ENCODE results near the gene ZNF236.

ZNF236 gene

GRCh38 chr18:76981396-76981968 is 159.1 kb downstream of the ZNF236 start:
- H3K9me3 ChIP-seq (ENCODE audit: low read length), result no peaks in the 10 kb centered on the region
- no peaks in the 10 kb centered on the region for H3K27me3 ChIP-seq (ENCODE audit: insufficient read depth, low read length)
- H3K4me3 ChIP-seq (ENCODE audit: low read length), result no peak overlapping the region
- H3K4me1 ChIP-seq (ENCODE audit: insufficient read depth, low read length), result peaks cover 5% of the 10 kb centered on the region
- no peaks in the 10 kb centered on the region for H3K36me3 ChIP-seq (ENCODE audit: insufficient read depth, low read length)
- H2AFZ ChIP-seq (ENCODE audit: low read depth, low read length), result no peak overlapping the region

- Histone ChIP-seq H3K4me3 (ENCODE audit: low read length) (no peak overlapping the region), H3K36me3 (ENCODE audit: insufficient read depth, low read length) (no peaks in the 10 kb centered on the region), H3K9me3 (ENCODE audit: low read length) (no peaks in the 10 kb centered on the region), H3K27me3 (ENCODE audit: insufficient read depth, low read length) (no peaks in the 10 kb centered on the region), H3K4me1 (ENCODE audit: insufficient read depth, low read length) (peaks cover 5% of the 10 kb centered on the region), H2AFZ (ENCODE audit: low read depth, low read length) (no peak overlapping the region)
Measured at GRCh38 chr18:76982038-76982437, 159.7 kb downstream of the ZNF236 start.

- no peak overlapping the region for H3K4me3 ChIP-seq (ENCODE audit: low read length)
- H2AFZ ChIP-seq (ENCODE audit: low read depth, low read length), result no peak overlapping the region
- H3K27me3 ChIP-seq (ENCODE audit: insufficient read depth, low read length), result no peaks in the 10 kb centered on the region
- H3K36me3 ChIP-seq (ENCODE audit: insufficient read depth, low read length), result no peaks in the 10 kb centered on the region
- H3K9me3 ChIP-seq (ENCODE audit: low read length), result no peaks in the 10 kb centered on the region
- H3K4me1 ChIP-seq (ENCODE audit: insufficient read depth, low read length), result peaks cover 5% of the 10 kb centered on the region
Measured at GRCh38 chr18:76982841-76983583, 160.7 kb downstream of the ZNF236 start.

DNA sequence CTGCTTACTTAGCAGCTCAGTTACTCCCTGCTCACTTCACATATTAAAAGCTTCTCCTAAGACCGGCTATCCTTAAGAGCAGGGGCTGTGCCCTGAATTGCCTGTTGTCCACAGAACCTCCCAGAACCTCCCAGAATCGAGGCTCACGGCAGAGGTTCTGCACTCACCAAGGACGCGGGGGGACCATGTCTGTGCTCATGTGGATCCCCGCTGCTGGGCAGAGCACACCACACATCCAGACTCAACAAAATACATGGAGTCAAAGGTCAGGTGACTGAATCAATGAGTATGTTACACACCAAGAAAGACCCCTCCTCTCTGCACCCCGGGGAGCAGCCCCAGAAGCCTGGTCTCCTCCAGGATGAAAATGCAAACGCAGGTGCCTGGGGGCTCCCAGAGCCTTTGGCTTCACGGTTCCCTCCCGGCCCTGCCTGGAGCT is 161.3 kb downstream of the ZNF236 start:
- H3K27me3 ChIP-seq (ENCODE audit: insufficient read depth, low read length), result no peaks in the 10 kb centered on the region
- no peaks in the 10 kb centered on the region for H3K36me3 ChIP-seq (ENCODE audit: insufficient read depth, low read length)
- peaks cover 5% of the 10 kb centered on the region for H3K4me1 ChIP-seq (ENCODE audit: insufficient read depth, low read length)
- H3K9me3 ChIP-seq (ENCODE audit: low read length), result no peaks in the 10 kb centered on the region
- no peak overlapping the region for H3K4me3 ChIP-seq (ENCODE audit: low read length)
- H2AFZ ChIP-seq (ENCODE audit: low read depth, low read length), result no peak overlapping the region

DNA sequence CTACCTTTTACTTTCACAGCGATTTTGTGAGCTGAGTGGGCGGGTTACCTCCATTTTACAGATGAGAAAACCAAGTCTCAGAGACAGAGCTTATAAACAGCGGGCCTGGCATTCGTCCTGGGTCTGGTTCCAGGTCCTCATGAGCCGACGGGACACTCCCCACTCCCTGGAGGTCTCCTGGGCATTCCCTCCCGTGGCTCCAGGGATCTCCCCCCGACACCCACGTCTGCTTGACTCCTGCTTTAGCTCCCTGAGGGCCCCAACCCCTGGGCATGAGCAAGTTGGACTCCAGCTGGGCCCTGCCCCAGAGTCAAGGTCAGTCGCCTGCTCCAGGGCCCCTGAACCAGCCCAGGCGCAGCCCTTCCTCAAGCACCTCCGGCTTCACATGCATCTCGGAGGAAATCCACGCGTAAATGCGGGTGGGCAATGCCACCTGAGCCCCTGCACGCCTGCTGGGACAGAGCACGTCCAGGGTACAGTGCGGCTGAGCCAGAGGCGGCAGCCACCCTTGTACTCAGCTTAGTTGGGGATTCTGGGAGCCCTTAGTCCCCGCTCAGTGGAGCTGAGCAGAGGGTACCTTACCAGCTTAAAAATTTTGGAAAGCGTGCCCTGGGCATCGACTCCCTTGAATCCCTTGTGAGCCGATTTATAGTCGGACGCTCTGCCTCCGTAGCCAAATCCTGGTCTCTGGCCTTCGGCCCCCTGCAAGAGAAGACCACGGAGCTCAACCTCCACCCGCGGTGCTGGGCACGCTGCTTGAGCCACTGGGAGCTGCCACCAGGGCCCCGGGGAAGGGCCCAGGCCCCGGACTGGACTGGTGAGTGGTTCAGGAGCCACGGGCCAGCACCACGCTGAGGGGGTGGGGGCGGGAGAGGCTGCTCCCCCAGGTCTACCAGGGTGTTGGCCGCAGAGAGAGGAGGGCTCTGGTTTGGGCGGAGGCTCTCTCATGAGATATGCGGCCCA is 162.1 kb downstream of the ZNF236 start:
- H3K4me3 ChIP-seq (ENCODE audit: low read length), result no peak overlapping the region
- H3K36me3 ChIP-seq (ENCODE audit: insufficient read depth, low read length), result no peaks in the 10 kb centered on the region
- H3K9me3 ChIP-seq (ENCODE audit: low read length), result no peaks in the 10 kb centered on the region
- H3K27me3 ChIP-seq (ENCODE audit: insufficient read depth, low read length), result no peaks in the 10 kb centered on the region
- H3K4me1 ChIP-seq (ENCODE audit: insufficient read depth, low read length), result peaks cover 5% of the 10 kb centered on the region
- no peak overlapping the region for H2AFZ ChIP-seq (ENCODE audit: low read depth, low read length)

DNA sequence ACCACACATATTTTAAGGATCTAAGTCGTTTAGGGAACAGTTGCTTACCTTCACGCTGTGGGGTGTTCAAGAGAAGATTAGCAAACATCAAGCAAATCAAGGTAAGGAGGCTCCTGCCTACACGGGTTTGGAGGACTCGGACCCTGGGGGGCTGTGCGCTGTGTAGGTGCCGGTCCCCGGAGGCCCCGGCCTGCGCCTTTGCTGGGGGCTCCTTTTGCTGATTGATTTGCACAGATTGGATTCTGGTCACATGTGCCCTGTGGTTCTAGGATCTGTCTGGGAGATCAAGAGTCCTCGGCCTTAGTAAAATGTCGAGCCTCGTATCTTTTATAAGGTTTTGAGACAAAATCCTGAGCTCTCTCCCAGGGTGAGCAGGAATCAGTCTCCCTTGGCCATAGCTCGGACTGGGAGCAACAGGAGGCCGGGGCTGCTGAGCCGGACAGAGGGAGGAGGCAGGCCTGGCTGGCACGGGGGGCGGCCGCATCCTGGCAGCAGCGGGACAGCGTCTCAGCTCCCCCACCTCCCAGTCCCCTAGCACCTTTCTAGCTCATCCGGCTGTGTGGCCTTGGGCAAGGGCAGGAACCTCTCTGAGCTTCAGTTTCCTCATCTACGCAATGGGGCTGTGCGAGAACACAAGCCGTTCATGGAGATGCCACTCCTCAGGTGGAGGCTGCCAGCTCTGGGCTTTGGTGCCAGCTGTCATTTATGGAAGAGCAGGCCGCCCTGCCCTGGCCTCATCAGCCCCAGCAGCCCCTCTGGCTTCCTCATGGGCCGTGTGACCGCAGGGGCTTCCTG is 163.0 kb downstream of the ZNF236 start:
- no peaks in the 10 kb centered on the region for H3K36me3 ChIP-seq (ENCODE audit: insufficient read depth, low read length)
- no peak overlapping the region for H2AFZ ChIP-seq (ENCODE audit: low read depth, low read length)
- H3K27me3 ChIP-seq (ENCODE audit: insufficient read depth, low read length), result no peaks in the 10 kb centered on the region
- no peak overlapping the region for H3K4me3 ChIP-seq (ENCODE audit: low read length)
- peaks cover 5% of the 10 kb centered on the region for H3K4me1 ChIP-seq (ENCODE audit: insufficient read depth, low read length)
- H3K9me3 ChIP-seq (ENCODE audit: low read length), result no peaks in the 10 kb centered on the region

- Histone ChIP-seq H3K36me3 (ENCODE audit: insufficient read depth, low read length) (no peaks in the 10 kb centered on the region), H3K9me3 (ENCODE audit: low read length) (no peaks in the 10 kb centered on the region), H2AFZ (ENCODE audit: low read depth, low read length) (no peak overlapping the region), H3K4me1 (ENCODE audit: insufficient read depth, low read length) (peaks cover 5% of the 10 kb centered on the region), H3K27me3 (ENCODE audit: insufficient read depth, low read length) (no peaks in the 10 kb centered on the region), H3K4me3 (ENCODE audit: low read length) (no peak overlapping the region)
Measured at GRCh38 chr18:76985951-76986236, 163.5 kb downstream of the ZNF236 start.

DNA sequence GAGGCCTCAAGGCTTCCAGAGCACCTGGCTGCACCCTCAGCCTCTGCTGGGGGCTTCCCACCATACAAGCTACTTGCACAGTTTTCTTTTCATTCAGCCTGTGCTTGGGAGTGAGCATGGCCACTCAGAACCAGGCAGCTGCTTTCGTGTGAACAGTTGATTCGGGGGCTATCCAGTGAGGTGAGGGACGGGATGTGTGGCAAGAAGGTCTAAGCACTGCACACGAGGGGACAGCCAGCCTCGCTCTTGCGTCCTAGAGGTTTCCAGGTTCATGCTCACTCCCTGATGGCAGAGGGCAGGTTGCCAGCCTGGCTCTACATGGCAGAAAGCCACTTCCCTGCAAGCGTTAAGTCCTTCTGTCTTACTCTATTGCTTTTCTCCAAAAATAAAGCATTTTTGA is 164.0 kb downstream of the ZNF236 start:
- H3K9me3 ChIP-seq (ENCODE audit: low read length), result no peaks in the 10 kb centered on the region
- no peak overlapping the region for H2AFZ ChIP-seq (ENCODE audit: low read depth, low read length)
- H3K4me1 ChIP-seq (ENCODE audit: insufficient read depth, low read length), result peaks cover 5% of the 10 kb centered on the region
- no peak overlapping the region for H3K4me3 ChIP-seq (ENCODE audit: low read length)
- H3K27me3 ChIP-seq (ENCODE audit: insufficient read depth, low read length), result no peaks in the 10 kb centered on the region
- H3K36me3 ChIP-seq (ENCODE audit: insufficient read depth, low read length), result no peaks in the 10 kb centered on the region

DNA sequence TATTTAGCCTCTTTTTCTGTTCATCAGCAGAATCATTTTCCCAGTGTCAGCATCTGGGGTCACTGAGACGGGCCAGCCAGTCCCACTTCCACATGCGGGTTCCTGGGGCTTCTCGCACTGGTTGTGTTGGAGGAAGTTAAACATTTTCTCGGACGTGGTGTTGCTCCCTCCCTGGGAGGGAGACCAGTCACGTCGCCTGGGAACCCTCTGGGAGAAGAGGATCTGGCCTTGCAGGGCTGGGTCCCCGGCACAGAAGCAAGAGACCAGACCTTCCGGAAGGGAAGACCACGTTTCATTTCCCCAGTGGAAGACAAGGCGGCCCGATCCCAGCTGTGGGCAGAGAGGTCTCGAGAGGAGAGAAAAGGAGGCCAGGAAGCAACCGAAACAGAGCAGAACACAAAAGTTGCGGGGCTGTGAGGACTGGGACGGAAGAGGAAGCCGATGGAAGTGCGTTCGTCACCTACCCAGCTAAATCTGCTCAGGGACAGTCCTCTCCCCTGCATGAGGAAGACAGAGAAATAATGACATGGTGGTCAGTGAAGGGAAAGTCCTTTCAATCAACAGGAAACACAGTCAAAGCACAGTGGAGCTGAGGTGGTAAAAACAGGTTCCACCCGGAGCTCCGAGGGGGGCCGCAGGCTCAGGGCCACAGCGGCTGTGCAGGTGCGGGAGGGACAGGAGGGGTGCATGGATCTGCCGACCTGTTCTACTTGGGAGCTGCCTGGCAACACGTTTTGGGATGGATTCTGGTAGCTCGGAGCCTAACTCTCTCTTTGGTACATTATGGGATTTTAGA is 165.9 kb downstream of the ZNF236 start:
- no peak overlapping the region for H3K4me3 ChIP-seq (ENCODE audit: low read length)
- H3K27me3 ChIP-seq (ENCODE audit: insufficient read depth, low read length), result no peaks in the 10 kb centered on the region
- H3K36me3 ChIP-seq (ENCODE audit: insufficient read depth, low read length), result no peaks in the 10 kb centered on the region
- no peaks in the 10 kb centered on the region for H3K9me3 ChIP-seq (ENCODE audit: low read length)
- no peak overlapping the region for H2AFZ ChIP-seq (ENCODE audit: low read depth, low read length)
- peaks cover 5% of the 10 kb centered on the region for H3K4me1 ChIP-seq (ENCODE audit: insufficient read depth, low read length)

GRCh38 chr18:76988827-76989646 is 166.7 kb downstream of the ZNF236 start:
- H3K4me1 ChIP-seq (ENCODE audit: insufficient read depth, low read length), result no peaks in the 10 kb centered on the region
- H3K36me3 ChIP-seq (ENCODE audit: insufficient read depth, low read length), result no peaks in the 10 kb centered on the region
- no peaks in the 10 kb centered on the region for H3K27me3 ChIP-seq (ENCODE audit: insufficient read depth, low read length)
- H2AFZ ChIP-seq (ENCODE audit: low read depth, low read length), result no peak overlapping the region
- no peaks in the 10 kb centered on the region for H3K9me3 ChIP-seq (ENCODE audit: low read length)
- no peak overlapping the region for H3K4me3 ChIP-seq (ENCODE audit: low read length)

DNA sequence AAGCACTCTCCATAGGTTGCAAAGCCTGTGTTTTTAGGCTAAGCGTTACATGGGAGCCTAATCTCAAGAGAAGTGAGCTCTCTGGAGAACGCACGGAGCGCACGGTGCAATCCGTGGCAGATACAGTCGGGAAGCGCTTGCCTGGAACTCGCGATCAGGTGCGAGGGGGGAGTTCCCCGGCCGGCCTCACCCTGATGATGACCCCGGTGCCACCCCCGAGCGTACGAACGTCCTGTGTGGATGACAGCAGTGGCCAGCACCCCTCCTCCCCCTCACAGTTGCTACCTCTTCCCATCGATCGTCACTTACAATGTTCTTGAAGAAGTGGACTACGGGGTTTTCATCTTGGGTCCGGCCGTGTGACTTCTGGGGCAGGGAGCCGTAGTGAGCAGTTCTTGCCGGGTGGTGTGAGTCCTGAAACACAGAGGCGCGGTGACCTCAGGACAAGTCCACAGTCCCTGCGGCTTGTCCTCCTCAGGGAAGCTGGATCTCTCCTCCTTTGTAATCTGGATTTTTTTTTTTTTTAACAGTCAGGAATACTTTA is 167.4 kb downstream of the ZNF236 start:
- H3K27me3 ChIP-seq (ENCODE audit: insufficient read depth, low read length), result no peaks in the 10 kb centered on the region
- no peak overlapping the region for H3K4me3 ChIP-seq (ENCODE audit: low read length)
- no peaks in the 10 kb centered on the region for H3K4me1 ChIP-seq (ENCODE audit: insufficient read depth, low read length)
- H3K9me3 ChIP-seq (ENCODE audit: low read length), result no peaks in the 10 kb centered on the region
- H3K36me3 ChIP-seq (ENCODE audit: insufficient read depth, low read length), result no peaks in the 10 kb centered on the region
- H2AFZ ChIP-seq (ENCODE audit: low read depth, low read length), result no peak overlapping the region
